ENCODE measurements around the gene NUDT13. TPM values are rescaled to one million over a fixed set of nuclear protein-coding genes. Genes with fewer than 3 reads are reported as not detected.

Gene NUDT13
- total and polyA plus RNA-seq, 2 of the 4 experiments (the other 2 are of a cell fraction) = 0.90 to 1.7 TPM

GRCh38 chr10:73139251-73139650 is 29.0 kb downstream of the NUDT13 start:
- Histone ChIP-seq H3K14ac (replicated peaks; ENCODE audit: low read depth, low read length) (no peak overlapping the region), H4K91ac (ENCODE audit: insufficient read depth, low read depth, low read length) (no peak overlapping the region), H4K5ac (ENCODE audit: low read depth, low read length) (no peak overlapping the region), H3K9ac (ENCODE audit: low read depth, low read length) (no peak overlapping the region), H3K4ac (ENCODE audit: low read depth, low read length) (no peak overlapping the region), H3K18ac (ENCODE audit: low read depth, low read length) (no peak overlapping the region), H3K36me3 (ENCODE audit: control insufficient read depth, insufficient read depth, low read length) (peaks cover 37% of the 10 kb centered on the region), H3K9me1 (ENCODE audit: insufficient read depth, low read length) (0 out of 2 replicates have a peak, but pooled peaks cover 2% of the 10 kb centered on the region), H3K79me1 (ENCODE audit: low read depth in 1 of 2, low read length in 2 of 2) (peaks cover 3% of the 10 kb centered on the region in 2 experiments; a peak in 3 of 4 replicates), H3K9me3 (ENCODE audit: control insufficient read depth, insufficient read depth, low read length) (no peaks in the 10 kb centered on the region), H3K56ac (ENCODE audit: extremely low read depth, insufficient read depth, low read length) (no peak overlapping the region), H3K27me3 (ENCODE audit: control insufficient read depth, insufficient read depth, low read length) (no peaks in the 10 kb centered on the region), H4K8ac (ENCODE audit: low read depth in 2 of 2, low read length in 2 of 2) (no peak overlapping the region), H2AK9ac (replicated peaks; ENCODE audit: low read depth, low read length, poor library complexity) (no peak overlapping the region), H2BK15ac (ENCODE audit: low read depth, low read length) (no peak overlapping the region), H2BK5ac (ENCODE audit: low read depth, low read length, poor library complexity, severe bottlenecking) (no peak overlapping the region), H2BK20ac (ENCODE audit: low read depth, low read length) (no peak overlapping the region), H2AK5ac (ENCODE audit: low read depth, low read length) (no peak overlapping the region), H2BK120ac (ENCODE audit: low read depth, low read length) (no peak overlapping the region), H3K4me1 (ENCODE audit: control insufficient read depth, insufficient read depth, low read length) (no peaks in the 10 kb centered on the region), H3K4me2 (ENCODE audit: low read depth, low read length) (no peak overlapping the region), H3K23ac (ENCODE audit: low read depth, low read length) (no peak overlapping the region), H3K27ac (ENCODE audit: insufficient read depth, low read length) (no peak overlapping the region), H4K20me1 (ENCODE audit: insufficient read depth, low read length) (no peaks in the 10 kb centered on the region), H3K4me3 (ENCODE audit: insufficient read depth, low read depth, low read length) (no peak overlapping the region), H2AFZ (replicated peaks; ENCODE audit: low read length, poor library complexity) (no peak overlapping the region)
- ChIA-PET POLR2A (ENCODE audit: unreplicated experiment) (no interaction called here), CTCF (interaction anchor here (0.6 kb wide), 2 partner anchors 52 to 173 kb away, joined by 4 read pairs; no protein-coding TSS in a partner anchor)
- dilution Hi-C loops (cut with HindIII; ENCODE audit: low sequenced_read_pairs, unreplicated experiment) (no loop called here), intact Hi-C loops (cut with micrococcal nuclease) (no loop called here), in situ Hi-C loops (cut with MboI; ENCODE audit: low sequenced_read_pairs) (no loop called here)
- TF ChIP-seq RFX5 (IDR thresholded peaks at IDR 0.05; ENCODE audit: low read depth, low read length) = no peak
- no peak for TF ChIP-seq FOS (IDR thresholded peaks at IDR 0.05; ENCODE audit: low read depth, low read length)
- TF ChIP-seq ELK1 (IDR thresholded peaks at IDR 0.05; ENCODE audit: borderline replicate concordance, low read depth, low read length) = no peak
- no peak for TF ChIP-seq CHD1 (IDR thresholded peaks at IDR 0.05; ENCODE audit: low read depth, low read length)
- TF ChIP-seq SMC3 (IDR thresholded peaks at IDR 0.05; ENCODE audit: low read depth, low read length) = no peak
- TF ChIP-seq POLR2A (IDR thresholded peaks at IDR 0.05; ENCODE audit: low read depth, low read length) = no peak
- TF ChIP-seq CEBPB (IDR thresholded peaks at IDR 0.05; ENCODE audit: low read depth, low read length) = no peak
- no peak for TF ChIP-seq RCOR1 (IDR thresholded peaks at IDR 0.05; ENCODE audit: insufficient replicate concordance, low read length)
- no peak for TF ChIP-seq MXI1 (IDR thresholded peaks at IDR 0.05; ENCODE audit: borderline replicate concordance, low read depth, low read length)
- no peak for TF ChIP-seq MAZ (IDR thresholded peaks at IDR 0.05; ENCODE audit: borderline replicate concordance, low read depth, low read length)
- no peak for TF ChIP-seq USF2 (IDR thresholded peaks at IDR 0.05; ENCODE audit: low read depth, low read length)
- TF ChIP-seq RAD21 (IDR thresholded peaks at IDR 0.05; ENCODE audit: low read length) = no peak
- TF ChIP-seq MAFK (IDR thresholded peaks at IDR 0.05; ENCODE audit: low read depth, low read length) = no peak
- TF ChIP-seq CTCF (conservative IDR thresholded peaks at IDR 0.05; ENCODE audit: low read depth, low read length) = no peak
- TF ChIP-seq NFE2L2 (IDR thresholded peaks at IDR 0.05; ENCODE audit: low read depth, low read length) = no peak
- ATAC-seq (ENCODE audit: low read depth) (peak; percentile 42; the same call in 1 of the 2 replicates), DNase-seq (no peak)
- BruUV-seq (replicated peaks) = no TSS peak
- no CpG with 5 or more reads among the region's 2 CpGs for WGBS, 2 experiments (ENCODE audit: extremely low coverage in 2 of 2, insufficient read length in 1 of 2)
